Eye (tissue), 1 donor: Measurements from ENCODE around the gene PARP8.
"Not testable (repeated sequence)": the region's sequence is repeated elsewhere in the genome, so short reads cannot be mapped to it uniquely, and the experiment has no call there.

ENCODE experiments used
- DNase-seq: peaks from one replicate; pipeline ENCODE4 v3.0.0-alpha.2; 2015

Gene PARP8

DNA sequence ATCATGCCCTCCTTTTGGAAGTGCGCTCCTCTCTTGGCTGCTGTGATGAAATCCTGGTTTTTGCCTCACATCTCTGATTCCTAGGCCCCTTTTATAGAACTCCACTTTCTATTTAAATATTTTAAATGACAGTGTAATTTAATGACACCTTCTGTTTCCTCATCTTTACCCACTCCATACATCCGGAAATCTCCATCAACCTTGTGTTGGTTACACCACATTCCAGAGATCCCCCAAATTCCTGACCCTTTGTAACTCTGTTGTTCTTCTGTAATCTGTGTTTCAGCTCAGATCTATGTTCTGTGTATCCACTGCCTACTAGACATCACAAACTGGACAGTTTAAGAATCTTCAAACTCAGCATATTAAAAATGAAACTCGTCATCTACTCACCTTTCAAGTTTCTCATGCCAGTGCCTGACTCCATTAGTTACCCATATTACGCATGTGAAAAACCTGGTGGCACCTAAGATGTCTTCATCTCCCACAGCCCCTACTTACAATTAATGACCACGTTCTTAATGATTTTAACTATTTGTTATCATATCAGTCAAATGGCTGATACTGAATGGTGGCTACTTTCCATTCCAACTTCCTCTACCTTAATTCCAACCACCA lies 25.1 kb downstream of the PARP8 start:
- no peak for DNase-seq

- DNase-seq = no peak
These were observed 27.7 kb downstream of the PARP8 start for GRCh38 chr5:50694027-50694590.

GRCh38 chr5:50694626-50695025 lies 28.2 kb downstream of the PARP8 start:
- DNase-seq = not testable (repeated sequence)

DNA sequence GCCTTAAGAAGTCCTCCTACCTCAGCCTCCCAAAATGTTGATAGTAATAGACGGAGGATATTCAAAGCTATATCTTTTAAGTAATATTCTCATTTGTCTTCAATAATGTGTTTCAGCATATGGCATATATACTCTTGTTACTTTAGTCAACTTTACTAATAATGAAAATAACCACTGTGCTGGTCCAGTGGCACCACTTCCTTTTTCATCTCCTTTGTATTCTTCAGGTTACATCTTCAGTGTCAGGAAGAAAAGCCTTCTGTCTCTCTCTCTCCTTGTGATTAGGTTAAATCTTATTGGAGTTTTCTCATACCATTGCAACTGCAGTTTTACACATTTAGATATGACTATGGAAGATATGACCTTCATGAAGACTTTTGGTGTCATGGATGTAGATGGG lies 31.3 kb downstream of the PARP8 start:
- no peak for DNase-seq

DNA sequence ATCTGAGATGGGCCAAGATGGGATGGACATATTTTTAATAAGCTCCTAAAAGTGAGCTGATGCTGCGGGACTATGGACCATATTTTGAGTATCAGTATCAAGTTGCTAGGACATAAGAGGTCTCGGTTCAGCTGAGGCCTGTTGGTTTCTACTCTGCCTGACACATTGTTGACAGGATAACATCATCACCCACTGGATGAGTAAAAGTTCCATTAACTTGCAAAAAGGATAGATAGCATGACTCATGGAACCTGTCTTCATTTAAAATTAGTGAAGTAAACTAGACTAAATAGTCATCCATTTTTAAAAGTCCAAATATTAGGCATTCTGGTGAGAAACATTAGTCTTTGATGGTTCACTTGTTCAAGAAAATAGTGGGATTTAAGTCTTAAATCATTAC lies 33.3 kb downstream of the PARP8 start:
- no peak for DNase-seq

DNA sequence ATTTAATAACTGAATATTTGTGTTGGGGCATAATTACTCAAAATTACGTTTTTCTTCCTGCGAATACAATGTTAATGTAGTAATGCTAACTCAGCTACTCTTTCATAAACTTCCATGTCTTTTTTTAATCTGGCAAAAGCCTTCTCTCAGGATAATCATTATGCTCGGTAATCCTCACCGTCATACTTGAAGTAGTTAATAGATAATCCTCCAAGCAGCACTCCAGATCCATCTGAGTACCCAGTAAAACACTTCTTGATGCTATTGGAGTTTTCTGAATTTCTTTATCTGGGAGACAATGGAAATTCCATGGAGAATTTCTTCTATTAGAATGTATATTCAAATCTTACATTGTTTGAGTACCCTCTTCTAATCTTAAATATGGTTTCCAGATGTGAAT lies 34.3 kb downstream of the PARP8 start:
- no peak for DNase-seq

- no peak for DNase-seq
These were observed 36.4 kb downstream of the PARP8 start for GRCh38 chr5:50702615-50703366.

DNA sequence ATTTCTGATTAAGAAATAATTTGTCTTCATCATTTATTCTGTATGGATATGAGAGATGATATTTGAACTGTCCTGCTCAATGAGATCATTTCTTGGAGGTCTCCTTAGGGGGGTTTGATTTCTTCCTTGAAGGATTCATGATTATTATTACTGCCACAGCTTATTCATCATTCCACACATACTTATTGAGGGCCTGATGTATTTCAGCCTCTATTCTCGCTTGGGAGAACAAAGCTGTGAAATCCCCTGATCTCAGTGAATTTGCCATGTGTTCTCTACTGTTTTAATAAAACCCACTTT lies 36.9 kb downstream of the PARP8 start:
- no peak for DNase-seq

DNA sequence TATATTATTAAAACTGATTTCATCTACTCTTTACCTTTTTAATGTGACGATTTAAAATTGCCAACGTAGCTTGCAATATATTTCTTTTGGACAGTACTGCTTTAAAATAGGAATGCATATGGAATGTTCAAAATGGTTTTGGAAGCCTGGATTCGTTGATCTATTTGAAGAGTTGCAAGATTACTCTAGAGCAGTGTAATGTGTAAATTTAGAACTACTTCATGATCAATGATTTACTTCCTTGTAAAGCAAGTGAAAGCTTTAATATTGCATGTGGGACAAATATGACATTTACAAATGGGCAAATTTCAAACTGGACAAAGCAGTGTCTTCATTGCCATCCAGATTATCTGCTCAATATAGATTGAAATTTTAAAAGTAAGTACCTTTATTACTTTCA lies 38.3 kb downstream of the PARP8 start:
- no peak for DNase-seq

- no peak for DNase-seq
These were observed 43.0 kb downstream of the PARP8 start for GRCh38 chr5:50709471-50709870.

DNA sequence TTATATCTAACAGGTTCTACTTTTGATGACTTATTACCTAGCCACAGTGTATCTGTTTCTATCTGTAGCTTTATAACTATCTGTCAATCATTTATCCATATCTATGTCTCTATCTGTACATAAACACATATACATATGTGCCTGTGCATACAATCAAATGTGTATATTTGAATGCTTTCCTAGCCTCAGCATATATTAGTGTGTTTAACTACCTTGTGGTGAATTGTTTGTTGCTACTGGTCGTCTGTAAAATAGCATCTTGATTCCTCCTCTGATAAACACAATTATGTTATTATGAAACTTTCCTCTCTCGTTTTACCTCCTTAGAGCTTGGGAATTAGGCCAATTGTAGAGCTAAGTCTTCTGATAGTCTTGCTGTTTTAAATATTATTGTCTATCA lies 44.4 kb downstream of the PARP8 start:
- no peak for DNase-seq

- DNase-seq = no peak
These were observed 44.8 kb downstream of the PARP8 start for GRCh38 chr5:50711280-50711679.

DNA sequence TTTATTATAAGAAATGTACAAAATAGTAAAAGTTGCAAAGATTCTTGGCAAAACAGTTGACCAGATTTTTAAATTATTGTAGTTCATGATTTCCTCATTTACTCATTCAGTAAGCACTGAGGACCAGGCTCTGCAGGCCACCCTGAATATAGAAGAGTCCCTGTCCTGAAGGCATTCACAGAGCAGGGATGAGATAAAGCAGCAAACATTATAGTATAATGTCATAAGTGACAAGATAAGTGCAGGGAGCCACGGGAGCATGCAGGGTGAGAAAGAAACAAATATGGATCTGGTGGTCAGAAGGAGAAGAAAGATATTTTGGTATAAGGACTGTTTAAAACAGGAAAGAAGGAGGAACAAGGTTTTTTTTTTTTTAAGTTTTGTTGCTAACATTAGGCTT lies 46.0 kb downstream of the PARP8 start:
- DNase-seq = no peak

GRCh38 chr5:50715001-50715400 lies 48.6 kb downstream of the PARP8 start:
- no peak for DNase-seq

DNA sequence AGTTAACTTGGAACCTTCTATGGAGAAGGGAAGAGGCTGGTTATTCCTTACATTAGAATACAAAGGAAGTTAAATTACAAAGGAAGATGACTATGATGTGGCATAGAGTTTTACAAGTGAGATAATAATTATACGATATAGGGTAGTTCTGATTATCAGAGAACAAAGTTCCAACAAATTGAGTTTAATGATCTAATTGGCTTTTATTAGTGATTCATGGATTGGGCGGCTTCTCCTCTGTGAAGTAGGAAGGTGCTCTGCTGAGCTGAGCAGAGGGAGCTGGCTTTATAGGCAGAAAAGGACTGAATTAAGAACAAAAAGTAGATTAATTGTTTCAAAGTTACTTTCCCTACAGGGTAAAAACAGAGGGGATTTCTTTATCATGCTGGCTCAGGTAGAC lies 49.7 kb downstream of the PARP8 start:
- no peak for DNase-seq

DNA sequence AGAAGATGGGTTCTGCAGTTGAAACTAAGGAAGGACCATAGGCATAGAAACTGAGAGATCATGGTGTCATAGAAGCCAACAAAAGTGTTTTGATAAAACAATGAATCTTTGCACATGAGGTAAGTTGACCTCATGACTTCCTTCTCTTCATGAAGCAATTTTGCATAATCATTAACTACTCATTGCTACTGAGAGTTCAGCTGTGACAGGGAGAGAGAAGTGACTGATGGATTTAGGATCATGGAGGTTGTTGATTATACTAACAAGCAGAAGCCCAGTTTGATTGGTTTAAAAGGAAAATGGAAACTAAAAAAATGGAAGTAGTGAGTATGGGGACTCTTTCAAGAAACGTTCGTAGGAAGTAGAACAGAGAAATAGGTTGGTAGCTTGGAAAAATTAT lies 51.2 kb downstream of the PARP8 start:
- no peak for DNase-seq

DNA sequence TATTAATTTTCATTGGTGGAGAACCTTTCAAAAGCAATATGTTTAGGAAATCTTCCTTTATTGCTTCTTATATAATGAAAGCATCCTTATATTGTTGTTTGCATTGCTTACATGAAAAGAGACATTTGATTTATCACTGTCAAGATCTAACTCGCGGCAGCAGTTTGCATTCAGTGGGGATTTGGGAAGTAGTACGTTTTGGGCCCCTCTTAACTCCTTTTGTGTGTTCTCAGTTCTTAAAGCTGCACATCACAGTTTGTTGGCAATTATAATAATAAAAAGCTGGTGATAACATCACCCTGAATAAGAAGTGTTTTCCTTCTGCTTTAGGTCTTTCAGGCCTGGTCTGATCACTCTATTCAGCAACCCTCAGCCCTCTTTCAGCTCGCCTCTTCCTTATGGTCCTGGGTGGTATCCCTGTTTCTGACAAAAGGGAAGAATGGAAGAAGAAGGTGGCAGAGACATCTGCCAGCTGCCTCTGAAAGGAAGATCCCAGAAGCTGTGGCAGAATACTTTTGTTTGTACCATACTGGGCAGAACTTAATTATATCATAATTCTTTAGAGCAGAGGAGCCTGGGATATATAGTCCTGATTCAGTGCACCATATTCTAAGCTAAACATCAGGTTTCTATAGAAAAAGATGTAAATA lies 53.7 kb downstream of the PARP8 start:
- DNase-seq = no peak

- no peak for DNase-seq
These were observed 55.8 kb downstream of the PARP8 start for GRCh38 chr5:50722223-50722622.

DNA sequence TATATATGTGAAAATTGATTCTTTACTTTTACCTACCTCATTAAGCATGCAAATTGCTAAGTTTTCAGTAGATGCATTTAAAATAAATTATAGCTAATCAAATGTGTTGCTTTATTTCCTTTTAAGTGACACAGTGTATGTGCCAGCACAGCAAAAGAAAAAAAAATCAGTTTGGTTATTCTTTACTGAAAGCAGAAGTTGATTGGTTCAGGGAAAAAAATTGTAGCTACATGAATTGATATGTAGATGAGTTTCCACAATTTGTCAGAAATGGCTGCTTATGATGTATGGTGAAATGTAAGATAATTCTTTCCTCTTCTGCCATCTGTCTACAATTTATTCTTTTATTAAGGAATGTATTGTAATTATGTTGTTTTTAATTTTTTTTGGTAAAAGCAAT lies 57.8 kb downstream of the PARP8 start:
- DNase-seq = no peak

DNA sequence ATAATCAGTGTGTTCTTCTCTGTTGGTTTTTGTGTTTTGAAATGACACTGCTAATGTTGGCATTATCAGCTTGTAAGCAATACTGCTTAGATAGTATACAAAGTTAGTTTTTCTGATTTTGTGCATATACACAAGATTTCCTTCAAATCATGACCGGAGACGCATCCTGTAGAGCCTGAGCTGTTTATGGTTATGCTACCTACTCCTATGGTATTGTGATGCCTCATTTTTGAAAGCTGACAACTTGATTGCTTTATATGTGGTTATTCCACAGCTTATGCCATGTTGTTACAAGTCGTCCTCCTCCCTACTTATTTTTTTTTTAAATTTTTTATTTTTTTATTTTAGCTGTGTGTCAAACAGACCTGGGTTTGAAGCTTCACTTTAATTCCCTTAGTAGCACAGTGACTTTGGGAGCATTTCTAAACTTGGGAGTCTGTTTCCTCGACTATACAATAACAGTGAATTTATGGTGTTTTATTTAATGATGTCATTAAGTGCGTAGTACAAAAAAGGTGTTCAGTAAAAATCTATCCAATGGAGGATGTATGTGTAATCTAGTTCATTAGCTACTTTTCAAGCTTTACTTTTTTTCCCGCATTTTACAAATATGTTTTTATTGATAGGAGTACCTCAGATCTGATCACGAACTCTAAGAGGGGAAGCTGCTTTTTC lies 59.5 kb downstream of the PARP8 start:
- DNase-seq = no peak

- DNase-seq = no peak
These were observed 60.2 kb downstream of the PARP8 start for GRCh38 chr5:50726475-50727148.

- no peak for DNase-seq
These were observed 60.7 kb downstream of the PARP8 start for GRCh38 chr5:50727149-50727496.

DNA sequence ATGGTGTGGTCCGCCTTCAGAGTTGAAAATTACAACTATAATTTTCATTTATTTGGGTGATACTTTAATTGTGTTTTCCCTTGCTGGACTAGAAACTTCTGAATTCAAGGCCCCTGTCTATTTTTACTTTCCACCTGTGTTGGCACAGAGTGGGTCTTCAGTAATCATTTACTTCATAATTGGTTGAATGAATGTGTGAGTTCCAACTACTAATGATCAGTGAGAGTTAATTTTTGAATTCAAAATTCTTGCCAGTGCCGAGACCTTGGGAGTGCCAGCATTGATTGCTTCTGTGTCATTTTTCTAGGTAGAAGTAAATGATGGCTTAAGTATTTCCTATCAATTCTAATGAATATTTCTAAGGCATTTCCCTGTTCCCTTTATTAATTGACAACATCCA lies 61.4 kb downstream of the PARP8 start:
- DNase-seq = no peak
